22Rv1 (cell line): ENCODE measurements around the gene RASD2.

Experiments
- H3K27ac ChIP-seq: fragments of 450-650 bp; 2 replicates; pipeline ENCODE4 v1.5.1; 2017
- CTCF ChIP-seq: fragments of 450-650 bp; IDR thresholded peaks from 2 replicates; pipeline ENCODE4 v1.5.1; 2017; ENCODE audit warnings: mild to moderate bottlenecking
- ZFX ChIP-seq: fragments of 450-650 bp; IDR thresholded peaks from 2 replicates; pipeline ENCODE4 v1.6.1; 2017; ENCODE audit warnings: antibody characterized with exemption, borderline replicate concordance

RASD2 gene

GRCh38 chr22:35528927-35529326 is 11.7 kb upstream of the RASD2 start:
- H3K27ac ChIP-seq: no peak overlapping the region
- TF ChIP-seq CTCF: no peak
- no peak for TF ChIP-seq ZFX

- no peak overlapping the region for H3K27ac ChIP-seq
- TF ChIP-seq CTCF (no peak), ZFX (no peak)
These were observed 9.9 kb upstream of the RASD2 start for GRCh38 chr22:35530700-35531099.

- H3K27ac ChIP-seq: no peak overlapping the region
- no peak for TF ChIP-seq ZFX
- no peak for TF ChIP-seq CTCF
These were observed 9.4 kb upstream of the RASD2 start for GRCh38 chr22:35531202-35531601.

GRCh38 chr22:35531676-35532075 is 9.0 kb upstream of the RASD2 start:
- H3K27ac ChIP-seq: no peak overlapping the region
- TF ChIP-seq ZFX: no peak
- TF ChIP-seq CTCF: no peak

GRCh38 chr22:35533365-35534029 is 7.1 kb upstream of the RASD2 start:
- no peak overlapping the region for H3K27ac ChIP-seq
- no peak for TF ChIP-seq CTCF
- TF ChIP-seq ZFX: no peak

GRCh38 chr22:35534091-35534490 is 6.5 kb upstream of the RASD2 start:
- no peak for TF ChIP-seq ZFX
- no peak for TF ChIP-seq CTCF
- H3K27ac ChIP-seq: no peak overlapping the region

- TF ChIP-seq CTCF: no peak
- no peak for TF ChIP-seq ZFX
- no peak overlapping the region for H3K27ac ChIP-seq
These were observed 3.4 kb upstream of the RASD2 start for GRCh38 chr22:35537232-35537631.
